Right lobe of liver (tissue), 6 donors: ENCODE measurements around the gene NEO1. TPM values are rescaled to one million over a fixed set of nuclear protein-coding genes. Genes with fewer than 3 reads are reported as not detected.

Source experiments
- ATAC-seq, 4 donors: fragments of 200-7000 bp; cut with Tn5 transposase; one replicate each; pipeline ENCODE4 v1.9.1; 2020; ENCODE audit warnings: mild to moderate bottlenecking in 4 of 4, moderate library complexity in 4 of 4
- DNase-seq, 3 donors: peaks; one replicate each; pipeline ENCODE4 v3.0.0-alpha.2; 2020
- H3K27ac ChIP-seq, 3 donors: fragments of 200-600 bp; one replicate each; pipeline ENCODE4 v1.8.0; 2022
- H3K27me3 ChIP-seq, 2 donors: fragments of 200-600 bp; one replicate each; pipeline ENCODE4 v1.8.0; 2022
- H3K36me3 ChIP-seq, 4 donors: fragments of 200-600 bp; sonication (generic) in 1 of 4; one replicate each; pipeline versions ENCODE4 v1.5.1 to v1.8.0; 2017 to 2022; ENCODE audit warnings: control low read depth in 1 of 4
- H3K4me1 ChIP-seq, 4 donors: fragments of 200-600 bp; sonication (generic) in 1 of 4; one replicate each; pipeline versions ENCODE4 v1.5.1 to v1.8.0; 2017 to 2022; ENCODE audit warnings: control low read depth in 1 of 4
- H3K4me3 ChIP-seq, 3 donors: fragments of 200-600 bp; one replicate each; pipeline ENCODE4 v1.8.0; 2022
- H3K9me3 ChIP-seq, 4 donors: fragments of 200-600 bp; sonication (generic) in 1 of 4; one replicate each; pipeline versions ENCODE4 v1.5.1 to v1.8.0; 2017 to 2022; ENCODE audit warnings: control low read depth in 1 of 4
- POLR2A ChIP-seq: fragments of 450-650 bp; IDR thresholded peaks from one replicate; pipeline ENCODE4 v1.6.1; 2017; ENCODE audit warnings: antibody characterized with exemption, mild to moderate bottlenecking
- WGBS: methylation state at CpG from one replicate; pipeline ENCODE4 v1.1.6; 2018; ENCODE audit warnings: low coverage, low lambda C conversion rate; ENCODE audit not compliant: insufficient coverage; ENCODE audit errors: missing lambda C conversion rate; 5-methylcytosine and 5-hydroxymethylcytosine counted together
- intact Hi-C, 2 donors: fragments of 100-400 bp; cut with DNase I; formaldehyde crosslinking; loops; one replicate each; pipeline versions ENCODE4 v1.11.2 to v1.14.1; 2022
- total RNA-seq, 6 experiments: library from RNA; depleted of rRNA in 2 of 6; stranded (reverse); fragments of >200 nt in 2 of 6; fragmentation: NEBNext Ultra II Directional in 3 of 6; extraction: Animal tissue kit (Norgen Biotek cat#: 25700) in 3 of 6; gene quantifications; one replicate each; pipeline versions ENCODE4 v1.1.0 to v1.2.4, GENCODE V29; 2016 to 2023
- TF ChIP-seq, protein P1 (sequence below), 4 donors: fragments of 200-600 bp in 3 of 4; fragments of 450-650 bp in 1 of 4; IDR thresholded peaks; one replicate each; pipeline versions ENCODE4 v1.5.1 to v1.8.0; 2016 to 2022; ENCODE audit warnings: antibody characterized with exemption in 4 of 4, mild to moderate bottlenecking in 2 of 4
- donor health status: DM: no; HTN: yes; CAD: no.
- donor health status: DM: no; HTN: no; CAD: no.
- donor health status: DM: no; HTN: no; CAD: no.
- donor health status: DM: no; HTN: yes; CAD: no.
- donor health status: DM: no; HTN: yes; CAD: no.

The NEO1 gene
- total RNA-seq, 6 experiments from 2014 or later: 8.3 to 13.2 (median 10.3) TPM

DNA sequence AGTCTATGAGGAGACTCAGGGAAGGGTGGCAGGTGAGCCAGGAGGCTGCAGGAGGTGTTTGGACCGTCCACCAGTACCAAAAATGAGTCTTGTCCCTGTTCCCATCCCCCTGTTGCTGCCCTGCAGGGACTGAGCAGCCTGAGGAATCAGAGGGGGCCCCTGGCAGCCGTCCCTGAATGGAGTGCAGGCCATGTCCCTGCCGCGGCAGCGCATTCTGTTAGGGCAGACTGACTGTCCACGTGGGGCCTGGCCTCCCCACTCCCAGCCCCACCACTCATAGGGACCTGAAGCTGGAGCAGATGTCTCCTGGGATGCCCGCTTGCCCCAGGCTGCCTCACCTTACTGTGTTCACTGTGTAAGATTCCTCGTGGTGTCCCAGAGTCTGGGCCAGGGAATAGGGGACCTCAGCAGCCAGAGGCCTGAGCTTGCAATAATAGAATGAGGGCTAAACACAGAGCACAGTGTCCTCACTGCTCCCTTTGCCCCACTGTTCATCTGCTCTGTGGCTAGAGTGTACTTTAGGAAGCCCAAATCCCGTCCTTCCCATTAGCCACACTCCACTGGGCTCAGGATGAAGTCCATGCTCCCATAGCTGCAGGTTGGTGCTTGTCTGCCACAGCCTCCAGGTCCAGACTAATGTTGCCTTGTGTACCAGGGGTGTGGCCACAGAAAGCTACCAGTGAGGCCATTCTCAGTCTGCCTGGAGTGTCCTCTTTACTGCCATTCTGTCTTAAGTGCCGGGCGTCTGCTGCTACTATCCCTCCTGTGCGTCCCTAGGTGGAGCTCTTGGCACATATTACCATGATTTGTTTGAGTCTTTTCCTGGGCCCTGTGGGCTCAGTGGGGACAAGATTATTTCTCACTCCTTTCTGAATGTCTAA is 253.3 kb downstream of the NEO1 start:
- H3K4me1 ChIP-seq: no peaks in the 10 kb centered on the region
- peak; percentile 44 to 63 (median 50) for ATAC-seq
- H3K4me3 ChIP-seq: no peak overlapping the region
- intact Hi-C loops: no loop called here
- DNase-seq: no peak
- no peaks in the 10 kb centered on the region for H3K36me3 ChIP-seq
- WGBS: 20% methylated on average over 1 of the region's 12 CpGs
- no peaks in the 10 kb centered on the region for H3K9me3 ChIP-seq
- TF ChIP-seq, protein P1, sequence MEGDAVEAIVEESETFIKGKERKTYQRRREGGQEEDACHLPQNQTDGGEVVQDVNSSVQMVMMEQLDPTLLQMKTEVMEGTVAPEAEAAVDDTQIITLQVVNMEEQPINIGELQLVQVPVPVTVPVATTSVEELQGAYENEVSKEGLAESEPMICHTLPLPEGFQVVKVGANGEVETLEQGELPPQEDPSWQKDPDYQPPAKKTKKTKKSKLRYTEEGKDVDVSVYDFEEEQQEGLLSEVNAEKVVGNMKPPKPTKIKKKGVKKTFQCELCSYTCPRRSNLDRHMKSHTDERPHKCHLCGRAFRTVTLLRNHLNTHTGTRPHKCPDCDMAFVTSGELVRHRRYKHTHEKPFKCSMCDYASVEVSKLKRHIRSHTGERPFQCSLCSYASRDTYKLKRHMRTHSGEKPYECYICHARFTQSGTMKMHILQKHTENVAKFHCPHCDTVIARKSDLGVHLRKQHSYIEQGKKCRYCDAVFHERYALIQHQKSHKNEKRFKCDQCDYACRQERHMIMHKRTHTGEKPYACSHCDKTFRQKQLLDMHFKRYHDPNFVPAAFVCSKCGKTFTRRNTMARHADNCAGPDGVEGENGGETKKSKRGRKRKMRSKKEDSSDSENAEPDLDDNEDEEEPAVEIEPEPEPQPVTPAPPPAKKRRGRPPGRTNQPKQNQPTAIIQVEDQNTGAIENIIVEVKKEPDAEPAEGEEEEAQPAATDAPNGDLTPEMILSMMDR (IDR thresholded peaks at IDR 0.05): peak in 3 of 4 donors; percentile 17 to 40 (median 25)
- no peak for TF ChIP-seq POLR2A
- no peak overlapping the region for H3K27ac ChIP-seq
- no peaks in the 10 kb centered on the region for H3K27me3 ChIP-seq

DNA sequence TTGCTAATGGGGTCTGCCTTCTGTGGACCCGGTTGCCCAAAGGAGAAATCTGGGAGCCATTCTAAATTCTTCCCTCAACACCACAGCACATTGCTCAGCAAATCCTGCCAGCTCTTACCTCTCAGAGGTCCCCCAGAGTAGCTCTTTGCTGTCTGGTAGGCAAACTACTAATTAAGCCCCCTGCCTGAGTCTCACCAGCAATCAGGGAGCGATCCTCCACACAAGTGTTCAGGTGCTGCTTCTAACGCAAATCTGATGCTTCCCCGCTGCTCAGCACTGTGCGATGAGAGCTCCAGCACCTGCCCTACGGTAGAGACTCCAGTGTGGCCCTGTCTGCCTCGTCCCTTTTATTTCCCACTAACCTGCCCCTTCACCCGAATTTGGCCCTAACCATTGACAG is 256.0 kb downstream of the NEO1 start:
- Histone ChIP-seq H3K4me3 (no peak overlapping the region), H3K27me3 (no peaks in the 10 kb centered on the region), H3K4me1 (no peaks in the 10 kb centered on the region), H3K36me3 (no peaks in the 10 kb centered on the region), H3K27ac (no peak overlapping the region), H3K9me3 (no peaks in the 10 kb centered on the region)
- 90% methylated on average over 7 of the region's 8 CpGs for WGBS
- intact Hi-C loops: no loop called here
- ATAC-seq (no peak), DNase-seq (no peak)
- no peak for TF ChIP-seq POLR2A
- TF ChIP-seq, protein P1 (IDR thresholded peaks at IDR 0.05): no peak

DNA sequence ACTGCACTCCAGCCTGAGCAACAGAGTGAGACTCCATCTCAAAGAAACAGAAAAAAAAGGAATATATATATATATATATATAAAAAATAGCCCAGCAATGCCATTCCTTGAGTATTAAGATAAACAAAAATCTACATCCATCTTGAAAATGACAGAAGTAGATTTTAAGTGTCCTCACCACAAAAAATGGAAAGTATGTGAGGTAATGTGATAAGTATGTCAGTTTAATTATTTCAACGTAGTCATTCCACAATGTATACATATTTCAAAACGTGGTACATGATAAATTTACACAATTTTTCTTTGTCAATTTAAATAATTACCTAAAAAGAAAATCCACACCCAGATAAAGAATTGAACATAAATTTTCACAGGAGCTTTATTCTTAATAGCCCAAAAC is 261.6 kb downstream of the NEO1 start:
- Histone ChIP-seq H3K4me3 (no peak overlapping the region), H3K36me3 (no peaks in the 10 kb centered on the region), H3K27me3 (no peaks in the 10 kb centered on the region), H3K9me3 (no peaks in the 10 kb centered on the region), H3K27ac (no peak overlapping the region), H3K4me1 (no peaks in the 10 kb centered on the region)
- ATAC-seq (no peak), DNase-seq (no peak)
- intact Hi-C loops: no loop called here
- 62% methylated on average over 2 of the region's 2 CpGs for WGBS
- no peak for TF ChIP-seq POLR2A

DNA sequence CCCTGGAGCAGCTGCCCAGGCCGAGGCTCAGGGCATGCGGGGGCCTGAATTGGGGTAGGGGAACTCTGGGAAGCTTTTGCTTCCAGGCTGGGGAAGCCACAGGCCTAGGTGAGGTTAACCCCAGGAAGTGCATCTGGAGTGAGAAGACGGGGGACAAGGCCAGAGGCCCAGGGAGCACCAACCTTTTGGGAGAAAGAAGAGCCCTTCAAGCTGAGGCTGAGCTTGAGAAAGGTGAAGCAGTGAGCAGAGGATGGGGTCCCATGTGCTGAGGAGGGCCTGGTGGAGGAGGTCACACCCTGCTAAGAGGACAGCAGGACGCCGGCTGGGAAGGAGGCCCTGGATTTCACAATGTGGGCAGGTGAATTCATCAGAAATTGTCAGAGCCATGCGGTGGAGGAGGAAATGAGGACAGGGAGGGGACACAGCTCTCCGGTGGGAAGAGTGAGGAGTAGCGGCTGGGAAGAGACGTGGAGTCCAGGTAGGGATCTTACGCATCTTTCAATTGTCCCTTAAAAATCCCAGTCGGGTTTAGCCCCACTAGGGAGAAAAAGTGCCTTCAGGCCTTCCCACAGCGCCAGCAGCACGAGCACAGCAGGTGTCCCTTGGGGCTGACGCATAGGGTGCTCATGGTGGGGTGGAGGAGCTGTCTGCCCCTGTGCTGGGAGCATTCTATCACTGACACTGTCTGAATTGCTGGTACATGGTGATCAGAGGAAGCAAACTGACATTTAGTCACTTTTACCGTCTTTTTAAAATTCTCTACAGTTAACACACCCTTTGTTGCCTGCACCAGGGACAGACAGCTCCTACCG is 265.6 kb downstream of the NEO1 start:
- no peaks in the 10 kb centered on the region for H3K9me3 ChIP-seq
- H3K4me1 ChIP-seq: no peaks in the 10 kb centered on the region
- WGBS: 74% methylated on average over 8 of the region's 16 CpGs
- ATAC-seq: no peak
- no peaks in the 10 kb centered on the region for H3K36me3 ChIP-seq
- H3K27me3 ChIP-seq: no peaks in the 10 kb centered on the region
- peak in 2 of 3 donors; percentile 11 to 13 for DNase-seq
- no peak overlapping the region for H3K27ac ChIP-seq
- no peak overlapping the region for H3K4me3 ChIP-seq
- intact Hi-C loops: no loop called here
- no peak for TF ChIP-seq POLR2A
- TF ChIP-seq, protein P1 (IDR thresholded peaks at IDR 0.05): no peak
